OCI-LY1 (cell line): Measurements from ENCODE around the gene IMMP2L.
"Not testable (repeated sequence)": the region's sequence is repeated elsewhere in the genome, so short reads cannot be mapped to it uniquely, and the experiment has no call there.

Experiments
- H2AFZ ChIP-seq: fragments of 200-600 bp; sonication (generic), shearing (Covaris generic); 2 replicates; pipeline ENCODE4 v1.6.0; 2014; ENCODE audit warnings: antibody characterized with exemption, mild to moderate bottlenecking, low read length
- H3F3A ChIP-seq: fragments of 200-600 bp; sonication (generic), shearing (Covaris generic); 2 replicates; pipeline ENCODE4 v1.6.0; 2014; ENCODE audit warnings: mild to moderate bottlenecking, antibody characterized with exemption, low read length, moderate library complexity; ENCODE audit not compliant: insufficient read depth
- H3K27ac ChIP-seq: fragments of 200-600 bp; sonication (generic); 2 replicates; pipeline ENCODE4 v1.5.1; 2014; ENCODE audit warnings: low read length, mixed run types, mild to moderate bottlenecking, low read depth; ENCODE audit not compliant: poor library complexity, severe bottlenecking
- H3K27me3 ChIP-seq: fragments of 200-600 bp; sonication (generic); 2 replicates; pipeline ENCODE4 v1.6.0; 2014; ENCODE audit warnings: antibody characterized with exemption, mild to moderate bottlenecking, low read length, moderate library complexity; ENCODE audit not compliant: insufficient read depth
- H3K36me3 ChIP-seq: fragments of 200-600 bp; sonication (generic); 2 replicates; pipeline ENCODE4 v1.6.1; 2014; ENCODE audit warnings: mild to moderate bottlenecking, antibody characterized with exemption, low read length, moderate library complexity, mixed read lengths; ENCODE audit not compliant: insufficient read depth
- H3K4me1 ChIP-seq: fragments of 200-600 bp; sonication (generic); 2 replicates; pipeline ENCODE4 v1.5.1; 2014; ENCODE audit warnings: mild to moderate bottlenecking, low read length, moderate library complexity; ENCODE audit not compliant: insufficient read depth, severe bottlenecking
- H3K4me2 ChIP-seq: fragments of 200-600 bp; sonication (generic), shearing (Covaris generic); 2 replicates; pipeline ENCODE4 v1.6.1; 2014; ENCODE audit warnings: low read length
- H3K4me3 ChIP-seq: fragments of 200-600 bp; sonication (generic); 2 replicates; pipeline ENCODE4 v1.5.1; 2014; ENCODE audit warnings: low read length, low read depth, mild to moderate bottlenecking, mixed read lengths; ENCODE audit not compliant: poor library complexity, severe bottlenecking
- H3K79me2 ChIP-seq: fragments of 200-600 bp; shearing (Covaris generic); 2 replicates; pipeline ENCODE4 v1.6.1; 2016; ENCODE audit warnings: mixed run types, low read length, mixed read lengths; ENCODE audit not compliant: insufficient read depth
- H3K9ac ChIP-seq: fragments of 200-600 bp; sonication (generic), shearing (Covaris generic); 2 replicates; pipeline ENCODE4 v1.6.1; 2014; ENCODE audit warnings: mild to moderate bottlenecking, low read length, mixed read lengths
- H3K9me2 ChIP-seq: fragments of 200-600 bp; sonication (generic), shearing (Covaris generic); 2 replicates; pipeline ENCODE4 v1.6.1; 2014; ENCODE audit warnings: low read depth, mild to moderate bottlenecking, low read length, mixed read lengths
- H3K9me3 ChIP-seq: fragments of 200-600 bp; shearing (Covaris generic); 2 replicates; pipeline ENCODE4 v1.6.1; 2014; ENCODE audit warnings: low read length, mixed read lengths
- H4K20me1 ChIP-seq: fragments of 200-600 bp; sonication (generic), shearing (Covaris generic); 2 replicates; pipeline ENCODE4 v1.6.0; 2016; ENCODE audit warnings: mild to moderate bottlenecking, low read length; ENCODE audit not compliant: insufficient read depth
- CTCF ChIP-seq: fragments of 200-600 bp; sonication (generic), shearing (Covaris generic); IDR thresholded peaks from 2 replicates; pipeline ENCODE4 v1.5.1; 2017; ENCODE audit warnings: mild to moderate bottlenecking, antibody characterized with exemption, low read length, moderate library complexity, mixed read lengths
- EZH2 ChIP-seq: fragments of 200-600 bp; sonication (generic), shearing (Covaris generic); IDR thresholded peaks from 2 replicates; pipeline ENCODE4 v1.8.0; 2017; ENCODE audit warnings: borderline replicate concordance, mixed run types, mild to moderate bottlenecking, antibody characterized with exemption, low read length, moderate library complexity, mixed read lengths

IMMP2L gene

GRCh38 chr7:111272092-111272491 lies 290.2 kb downstream of the IMMP2L start:
- H3K9ac ChIP-seq = no peak overlapping the region
- no peaks in the 10 kb centered on the region for H3F3A ChIP-seq
- no peak overlapping the region for H2AFZ ChIP-seq
- H3K36me3 ChIP-seq = no peaks in the 10 kb centered on the region
- H4K20me1 ChIP-seq = no peaks in the 10 kb centered on the region
- H3K27ac ChIP-seq = no peak overlapping the region
- H3K4me1 ChIP-seq = no peaks in the 10 kb centered on the region
- no peaks in the 10 kb centered on the region for H3K9me3 ChIP-seq
- H3K27me3 ChIP-seq = no peaks in the 10 kb centered on the region
- no peaks in the 10 kb centered on the region for H3K79me2 ChIP-seq
- no peak overlapping the region for H3K4me3 ChIP-seq
- no peaks in the 10 kb centered on the region for H3K9me2 ChIP-seq
- no peak overlapping the region for H3K4me2 ChIP-seq
- TF ChIP-seq CTCF (no peak), EZH2 (no peak)

GRCh38 chr7:111270794-111271193 lies 291.5 kb downstream of the IMMP2L start:
- H4K20me1 ChIP-seq, H3K4me1 ChIP-seq, H3K9ac ChIP-seq, H3K9me2 ChIP-seq, H3K36me3 ChIP-seq, H3K4me3 ChIP-seq, H3K4me2 ChIP-seq, H3K27me3 ChIP-seq, H3K79me2 ChIP-seq, H3K9me3 ChIP-seq, H2AFZ ChIP-seq, H3F3A ChIP-seq, H3K27ac ChIP-seq: not testable (repeated sequence)

GRCh38 chr7:111268941-111269340 lies 293.4 kb downstream of the IMMP2L start:
- TF ChIP-seq EZH2 (no peak), CTCF (no peak)
- H3K27ac ChIP-seq = no peak overlapping the region
- no peaks in the 10 kb centered on the region for H3K9me3 ChIP-seq
- H3K9ac ChIP-seq = no peak overlapping the region
- no peaks in the 10 kb centered on the region for H3K79me2 ChIP-seq
- no peaks in the 10 kb centered on the region for H3K4me1 ChIP-seq
- H3K4me3 ChIP-seq = no peak overlapping the region
- H4K20me1 ChIP-seq = no peaks in the 10 kb centered on the region
- no peaks in the 10 kb centered on the region for H3K36me3 ChIP-seq
- H3K4me2 ChIP-seq = no peak overlapping the region
- no peaks in the 10 kb centered on the region for H3F3A ChIP-seq
- no peaks in the 10 kb centered on the region for H3K27me3 ChIP-seq
- H3K9me2 ChIP-seq = no peaks in the 10 kb centered on the region
- no peak overlapping the region for H2AFZ ChIP-seq

- H3K9me3 ChIP-seq = no peaks in the 10 kb centered on the region
- H3K27me3 ChIP-seq = no peaks in the 10 kb centered on the region
- no peaks in the 10 kb centered on the region for H4K20me1 ChIP-seq
- H3F3A ChIP-seq = no peaks in the 10 kb centered on the region
- no peaks in the 10 kb centered on the region for H3K36me3 ChIP-seq
- no peaks in the 10 kb centered on the region for H3K9me2 ChIP-seq
- TF ChIP-seq EZH2 = no peak
- TF ChIP-seq CTCF = no peak
- no peak overlapping the region for H3K27ac ChIP-seq
- H3K4me1 ChIP-seq = no peaks in the 10 kb centered on the region
- H3K4me2 ChIP-seq = no peak overlapping the region
- H3K79me2 ChIP-seq = no peaks in the 10 kb centered on the region
- no peak overlapping the region for H2AFZ ChIP-seq
- H3K9ac ChIP-seq = no peak overlapping the region
- H3K4me3 ChIP-seq = no peak overlapping the region
Observed at GRCh38 chr7:111266613-111267012, 295.7 kb downstream of the IMMP2L start.
